H1 (cell line): Measurements from ENCODE around the gene ZNF81. TPM values are rescaled to one million over a fixed set of nuclear protein-coding genes. Genes with fewer than 3 reads are reported as not detected.

ENCODE experiments used
- GTF2F1 ChIP-seq: IDR thresholded peaks from 2 replicates; pipeline ENCODE4 v1.6.1; 2012; ENCODE audit warnings: low read depth, low read length, improper control_type of control experiment, borderline replicate concordance
- HDAC6 ChIP-seq: IDR thresholded peaks from one replicate; pipeline ENCODE4 v1.7.1; 2012; ENCODE audit warnings: low read depth, mild to moderate bottlenecking, inconsistent platforms, low read length, moderate library complexity
- POLR2A ChIP-seq, 2 experiments: IDR thresholded peaks; 1 replicate in 1 of 2; 2 replicates in 1 of 2; pipeline ENCODE4 v1.6.1; 2011; ENCODE audit warnings: low read depth in 2 of 2, low read length in 2 of 2, mild to moderate bottlenecking in 2 of 2; ENCODE audit errors: control extremely low read depth in 1 of 2
- SIN3A ChIP-seq, 2 experiments: IDR thresholded peaks in 1 of 2; conservative IDR thresholded peaks in 1 of 2; 2 replicates each; pipeline ENCODE4 v1.6.1; 2011 to 2012; ENCODE audit warnings: low read length in 2 of 2, improper control_type of control experiment in 1 of 2, low read depth in 1 of 2, mild to moderate bottlenecking in 1 of 2
- YY1 ChIP-seq: IDR thresholded peaks from 2 replicates; pipeline ENCODE4 v1.6.1; 2011; ENCODE audit warnings: low read depth, mild to moderate bottlenecking, low read length
- polyA plus RNA-seq, 7 experiments: library from polyadenylated mRNA; depleted of rRNA in 3 of 7; stranded (reverse) in 5 of 7; unstranded in 2 of 7; fragments of >200 nt in 5 of 7; fragments of 200-250 nt in 2 of 7; gene quantifications; 1 replicate in 5 of 7; 2 replicates in 1 of 7; 4 replicates in 1 of 7; pipeline versions ENCODE4 v1.2.1 to v1.2.3, GENCODE V29; 2011 to 2013; ENCODE audit warnings: missing spikeins in 2 of 7, mixed read lengths in 2 of 7
- total RNA-seq: library from RNA; stranded (reverse); fragmentation: NEBNext Ultra II Directional; extraction: Animal tissue kit (Norgen Biotek cat#: 25700); gene quantifications from 2 replicates; pipeline ENCODE4 v1.2.1, GENCODE V29; 2021
- TF ChIP-seq, protein P1 (sequence below): IDR thresholded peaks from 2 replicates; pipeline ENCODE4 v1.6.1; 2012; ENCODE audit warnings: inconsistent platforms

The ZNF81 gene
- total and polyA plus RNA-seq, 2 of the 8 experiments (the other 6 are each of a cell fraction or from before 2014, with no cell fraction given) = 3.4 to 10.0 TPM

DNA sequence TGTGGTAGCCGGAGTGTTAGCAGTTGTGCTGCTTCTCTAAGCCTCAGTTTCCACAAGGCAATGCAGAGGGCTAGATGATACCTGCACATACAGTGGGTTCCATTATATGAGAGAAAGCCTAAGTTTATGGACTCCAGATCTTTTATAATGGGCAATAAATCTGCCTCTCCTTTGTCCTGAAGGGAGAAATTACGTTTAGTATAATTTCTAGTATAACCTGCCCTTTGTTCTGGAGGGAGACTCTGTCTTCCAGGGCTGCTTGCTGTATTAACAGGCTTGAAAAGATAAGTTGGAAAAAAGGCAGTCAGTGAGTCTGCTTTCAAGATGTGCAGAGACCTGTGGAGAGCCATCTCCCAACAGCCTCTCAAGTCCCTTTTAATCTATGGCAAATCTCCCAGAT lies 42.8 kb downstream of the ZNF81 start (continued):
- TF ChIP-seq POLR2A (IDR thresholded peaks at IDR 0.05; ENCODE audit: control extremely low read depth in 1 of 2, low read depth in 2 of 2, low read length in 2 of 2) = no peak
- TF ChIP-seq, protein P1, sequence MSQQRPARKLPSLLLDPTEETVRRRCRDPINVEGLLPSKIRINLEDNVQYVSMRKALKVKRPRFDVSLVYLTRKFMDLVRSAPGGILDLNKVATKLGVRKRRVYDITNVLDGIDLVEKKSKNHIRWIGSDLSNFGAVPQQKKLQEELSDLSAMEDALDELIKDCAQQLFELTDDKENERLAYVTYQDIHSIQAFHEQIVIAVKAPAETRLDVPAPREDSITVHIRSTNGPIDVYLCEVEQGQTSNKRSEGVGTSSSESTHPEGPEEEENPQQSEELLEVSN = no peak
- no peak for TF ChIP-seq HDAC6
- TF ChIP-seq SIN3A (conservative IDR thresholded peaks at IDR 0.05 in 1 of 2, IDR thresholded peaks at IDR 0.05 in 1 of 2; ENCODE audit: low read depth in 1 of 2, low read length in 2 of 2) = no peak
- no peak for TF ChIP-seq GTF2F1
- no peak for TF ChIP-seq YY1
